Putamen (tissue), 1 donor: ENCODE data around the gene DGKQ.
"Not testable (repeated sequence)": the region's sequence is repeated elsewhere in the genome, so short reads cannot be mapped to it uniquely, and the experiment has no call there.

Experiments used
- DNase-seq: peaks from one replicate; pipeline ENCODE4 v3.0.0-alpha.2; 2016; ENCODE audit warnings: low spot score

The DGKQ gene

GRCh38 chr4:993111-994029 lies 20.0 kb upstream of the DGKQ start, which contains the start of gene SLC26A1:
SLC26A1 (minus strand) TSS chr4:993404; CDS start chr4:991703, 1,701 bp downstream.
- no peak for DNase-seq

GRCh38 chr4:992297-993110 lies 19.1 kb upstream of the DGKQ start:
- DNase-seq: no peak

DNA sequence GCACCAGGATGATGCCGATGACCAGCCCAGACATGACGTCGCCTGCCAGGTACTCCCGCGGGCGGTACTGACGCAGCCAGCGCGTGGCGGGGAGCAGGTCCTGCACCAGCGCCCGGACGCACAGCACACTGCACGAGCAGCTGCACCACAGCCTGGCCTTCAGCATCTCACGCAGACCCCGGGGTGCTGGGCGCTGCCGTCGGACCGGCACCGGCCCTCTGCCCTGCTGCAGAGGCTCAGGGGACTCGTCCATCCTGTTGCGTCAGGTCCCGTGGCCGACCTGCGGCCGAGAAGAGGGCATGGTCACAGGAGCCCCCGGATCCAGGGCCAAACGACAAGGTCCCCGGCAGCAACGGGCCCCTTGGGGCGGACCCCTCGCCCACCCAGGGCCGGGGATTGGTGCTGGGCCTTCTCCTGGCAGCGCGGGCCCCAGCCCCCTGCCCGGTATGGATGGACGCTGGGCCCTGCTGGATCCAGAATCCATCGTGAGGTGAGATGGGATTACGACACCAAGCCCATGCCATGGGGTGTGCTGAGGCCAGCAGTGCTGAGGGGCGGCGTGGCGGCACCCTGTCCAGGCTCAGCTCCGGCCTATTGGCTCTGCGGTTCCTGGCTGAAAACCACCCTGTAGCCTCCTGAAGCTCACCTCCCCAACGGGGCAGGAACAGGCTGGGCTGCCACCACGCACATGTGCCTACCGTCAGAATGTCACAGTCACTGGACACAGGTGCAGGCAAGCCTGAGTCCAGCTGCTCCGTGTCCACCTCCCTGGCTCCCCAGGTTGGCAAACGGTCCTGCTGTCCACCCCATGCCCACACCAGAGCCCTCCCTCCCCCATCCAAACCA lies 18.3 kb upstream of the DGKQ start:
- no peak for DNase-seq

DNA sequence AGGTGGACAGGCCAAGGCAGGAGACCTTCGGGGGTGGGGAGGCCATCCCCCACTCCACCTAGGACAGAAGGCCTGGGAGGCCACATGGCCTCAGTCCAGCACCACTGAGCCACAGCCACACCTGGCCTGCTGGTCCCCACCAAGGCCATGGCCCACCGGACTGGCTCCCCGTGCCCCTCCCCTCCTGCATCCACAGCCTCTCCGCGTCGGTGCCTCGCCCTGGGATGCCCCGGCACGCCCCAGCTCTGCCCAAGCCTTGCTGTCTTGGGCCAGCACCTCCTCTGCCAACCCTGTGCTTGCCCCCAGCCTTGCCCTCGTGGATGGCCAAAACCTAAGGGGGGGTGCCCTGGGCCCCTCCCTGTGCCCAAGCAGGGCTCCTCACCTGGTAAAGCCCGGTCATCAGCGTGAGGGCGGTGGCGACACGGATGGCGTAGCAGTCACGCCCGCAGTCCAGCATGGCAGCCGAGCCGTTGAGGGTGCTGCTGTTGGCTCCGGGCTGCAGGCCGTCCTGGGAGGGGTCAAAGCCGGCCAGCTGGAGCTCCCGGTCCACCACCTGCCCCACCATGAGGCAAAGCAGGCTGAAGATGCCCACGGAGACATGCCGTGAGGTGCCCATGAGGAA lies 17.5 kb upstream of the DGKQ start:
- no peak for DNase-seq

GRCh38 chr4:989722-990471 lies 16.5 kb upstream of the DGKQ start:
- no peak for DNase-seq

GRCh38 chr4:988726-989721 lies 15.7 kb upstream of the DGKQ start:
- no peak for DNase-seq

GRCh38 chr4:987624-988513 lies 14.5 kb upstream of the DGKQ start:
- no peak for DNase-seq

GRCh38 chr4:986879-987623 lies 13.7 kb upstream of the DGKQ start, which contains the start of gene IDUA:
IDUA (plus strand) TSS chr4:987044; CDS start chr4:987085, 41 bp downstream.
- peak; percentile 82 for DNase-seq

DNA sequence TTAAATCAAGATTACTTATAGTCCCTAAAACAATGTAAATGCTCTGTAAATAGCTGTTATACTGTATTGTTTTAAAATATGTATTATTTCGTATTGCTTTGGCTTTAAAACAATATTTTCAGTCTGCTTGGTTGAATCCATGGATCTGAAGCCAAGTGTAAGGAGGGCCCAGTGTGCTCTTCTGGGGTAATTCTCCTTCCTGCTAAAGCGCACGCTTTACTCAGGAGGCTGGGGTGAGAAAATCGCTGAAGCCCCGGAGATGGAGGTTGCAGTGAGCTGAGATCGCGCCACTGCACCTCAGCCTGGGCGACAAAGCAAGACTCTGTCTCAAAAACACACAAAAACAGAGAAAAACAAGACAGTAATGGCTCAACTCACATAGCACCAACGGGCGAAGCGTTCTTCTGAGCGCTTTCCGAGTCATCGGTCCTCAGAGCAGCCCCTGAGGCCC lies 13.1 kb upstream of the DGKQ start:
- no peak for DNase-seq

DNA sequence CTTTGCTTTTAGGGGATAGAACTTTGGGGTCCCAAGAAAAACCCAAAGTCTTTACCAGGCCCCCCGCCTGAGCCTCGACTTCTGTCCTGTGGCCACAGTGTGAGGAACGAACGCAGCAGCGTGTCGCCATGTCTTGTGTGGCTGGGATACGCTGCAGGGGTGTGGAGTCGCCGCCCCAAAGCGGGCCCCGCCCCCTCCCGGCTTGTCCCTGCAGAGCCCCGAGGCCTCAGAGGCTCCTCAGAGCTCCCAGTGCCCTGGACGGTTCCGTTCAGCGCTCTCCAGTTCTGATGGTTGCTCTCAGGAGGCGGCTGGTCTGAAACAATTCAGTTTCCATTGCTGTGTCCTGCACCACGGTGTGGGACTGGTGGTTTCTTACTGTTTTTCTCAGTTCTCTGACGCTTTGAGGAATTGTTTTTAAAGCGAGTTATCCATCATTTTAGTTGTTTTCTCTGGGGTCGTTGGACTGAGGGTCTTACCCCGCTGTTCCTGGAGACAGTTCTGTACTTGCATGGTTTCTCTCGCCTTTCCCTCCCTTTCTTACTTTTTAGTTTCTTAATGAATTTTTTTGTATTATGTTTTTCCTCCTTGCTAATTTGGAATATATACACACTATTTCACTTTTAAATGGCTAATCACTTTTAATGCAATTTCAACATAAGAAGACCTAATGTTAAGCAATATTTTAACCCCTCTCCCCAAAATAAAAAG lies 11.9 kb upstream of the DGKQ start:
- DNase-seq: no peak

DNA sequence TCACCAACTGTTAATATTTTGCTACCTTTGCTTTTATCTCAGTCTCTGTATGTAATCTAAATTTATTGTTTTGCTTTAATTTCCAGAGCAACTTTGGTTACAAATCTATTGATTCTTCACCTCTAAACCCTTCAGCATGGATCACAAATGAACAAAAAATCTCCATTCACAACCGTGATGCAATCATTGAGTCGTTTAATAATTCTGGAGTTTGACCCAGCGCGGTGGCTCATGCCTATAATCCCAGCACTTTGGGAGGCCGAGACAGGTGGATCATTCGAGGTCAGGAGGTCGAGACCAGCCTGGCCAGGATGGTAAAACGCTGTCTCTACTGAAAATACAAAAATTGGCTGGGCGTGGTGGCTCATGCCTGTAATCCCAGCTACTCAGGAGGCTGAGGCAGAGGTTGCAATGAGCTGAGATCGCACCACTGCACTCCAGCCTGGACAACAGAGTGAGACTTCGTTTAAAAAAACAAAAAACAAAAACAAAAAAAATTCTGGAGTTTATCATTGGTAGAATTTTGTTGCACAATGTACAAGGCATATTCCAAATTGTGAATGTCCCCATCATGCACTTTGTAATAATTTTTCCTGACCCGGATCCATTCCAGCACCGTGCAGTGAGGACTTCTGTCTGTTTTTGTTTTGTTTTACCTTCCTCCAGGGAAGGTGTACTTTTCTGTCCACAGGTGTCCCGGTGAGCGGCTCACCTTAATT lies 11.1 kb upstream of the DGKQ start:
- DNase-seq: no peak

GRCh38 chr4:982814-983213 lies 9.4 kb upstream of the DGKQ start:
- no peak for DNase-seq

GRCh38 chr4:982291-982690 lies 8.9 kb upstream of the DGKQ start:
- DNase-seq: no peak

GRCh38 chr4:978957-979701 lies 5.8 kb upstream of the DGKQ start:
- DNase-seq: no peak

DNA sequence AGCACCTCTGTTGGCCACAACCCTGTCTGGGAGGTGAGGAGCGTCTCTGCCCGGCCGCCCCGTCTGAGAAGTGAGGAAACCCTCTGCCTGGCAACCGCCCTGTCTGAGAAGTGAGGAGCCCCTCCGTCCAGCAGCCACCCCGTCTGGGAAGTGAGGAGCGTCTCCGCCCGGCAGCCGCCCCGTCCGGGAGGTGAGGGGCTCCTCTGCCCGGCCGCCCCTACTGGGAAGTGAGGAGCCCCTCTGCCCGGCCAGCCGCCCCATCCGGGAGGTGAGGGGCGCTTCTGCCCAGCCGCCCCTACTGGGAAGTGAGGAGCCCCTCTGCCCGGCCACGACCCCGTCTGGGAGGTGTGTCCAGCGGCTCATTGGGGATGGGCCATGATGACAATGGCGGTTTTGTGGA lies 2.6 kb upstream of the DGKQ start:
- DNase-seq: not testable (repeated sequence)

DNA sequence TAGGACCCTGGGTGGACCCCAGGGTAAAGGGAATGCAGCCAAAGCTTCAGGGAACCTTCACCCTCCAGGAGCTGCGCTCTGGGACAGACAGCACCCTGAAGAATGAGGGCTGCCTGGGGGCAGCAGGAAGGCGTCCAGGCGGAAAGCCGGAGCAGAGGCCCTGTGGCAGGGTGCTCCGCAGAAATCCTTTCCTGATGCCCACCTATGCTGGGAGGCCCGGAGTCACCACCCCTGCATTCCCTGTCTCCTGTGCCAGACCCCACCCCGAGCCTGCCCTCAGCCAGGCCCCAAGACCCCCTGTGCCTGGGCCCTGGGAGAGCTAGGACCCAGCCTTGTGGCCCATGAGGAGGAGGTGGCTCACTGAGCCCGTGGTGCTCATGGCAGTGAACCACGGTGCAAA lies 1.3 kb upstream of the DGKQ start:
- no peak for DNase-seq
